MM.1S (cell line): ENCODE data around the gene FAM120B.

Source experiments
- DNase-seq: peaks from one replicate; pipeline ENCODE4 v3.0.0-alpha.2; 2015
- H2AFZ ChIP-seq: fragments of 300-600 bp; sonication (generic); 2 replicates; pipeline ENCODE4 v1.6.0; 2016; ENCODE audit warnings: antibody characterized with exemption, low read length
- H3F3A ChIP-seq: fragments of 300-600 bp; sonication (generic); 2 replicates; pipeline ENCODE4 v1.6.1; 2016; ENCODE audit warnings: mild to moderate bottlenecking, antibody characterized with exemption, low read length, moderate library complexity, mixed read lengths; ENCODE audit not compliant: insufficient read depth
- H3K27ac ChIP-seq: fragments of 300-600 bp; sonication (generic); 2 replicates; pipeline ENCODE4 v1.5.1; 2016; ENCODE audit warnings: mild to moderate bottlenecking, low read length
- H3K27me3 ChIP-seq: fragments of 300-600 bp; sonication (generic); replicated peaks from 2 replicates; pipeline ENCODE4 v1.6.0; 2016; ENCODE audit warnings: low read length; ENCODE audit not compliant: insufficient read depth
- H3K36me3 ChIP-seq: fragments of 300-600 bp; sonication (generic); replicated peaks from 2 replicates; pipeline ENCODE4 v1.6.1; 2016; ENCODE audit warnings: mild to moderate bottlenecking, low read length, mixed read lengths; ENCODE audit not compliant: insufficient read depth
- H3K4me1 ChIP-seq: fragments of 300-600 bp; sonication (generic); 2 replicates; pipeline ENCODE4 v1.6.1; 2016; ENCODE audit warnings: low read length, mixed read lengths
- H3K4me2 ChIP-seq: fragments of 300-600 bp; sonication (generic); 2 replicates; pipeline ENCODE4 v1.6.0; 2016; ENCODE audit warnings: low read depth, low read length
- H3K4me3 ChIP-seq: fragments of 300-600 bp; sonication (generic); 2 replicates; pipeline ENCODE4 v1.5.1; 2016; ENCODE audit warnings: low read length, mixed read lengths
- H3K79me2 ChIP-seq: fragments of 300-600 bp; sonication (generic); 2 replicates; pipeline ENCODE4 v1.6.1; 2016; ENCODE audit warnings: mixed run types, low read length, mixed read lengths
- H3K9ac ChIP-seq: fragments of 300-600 bp; sonication (generic); 2 replicates; pipeline ENCODE4 v1.6.1; 2016; ENCODE audit warnings: low read length, mixed read lengths
- H3K9me2 ChIP-seq: fragments of 300-600 bp; sonication (generic); replicated peaks from 2 replicates; pipeline ENCODE4 v1.6.1; 2016; ENCODE audit warnings: mild to moderate bottlenecking, low read length, mixed read lengths; ENCODE audit not compliant: insufficient read depth
- H3K9me3 ChIP-seq: fragments of 300-600 bp; sonication (generic); replicated peaks from 2 replicates; pipeline ENCODE4 v1.6.1; 2016; ENCODE audit warnings: mild to moderate bottlenecking, low read length, mixed read lengths; ENCODE audit not compliant: insufficient read depth
- H4K20me1 ChIP-seq: fragments of 300-600 bp; sonication (generic); 2 replicates; pipeline ENCODE4 v1.6.1; 2016; ENCODE audit warnings: mild to moderate bottlenecking, low read length, moderate library complexity, mixed read lengths; ENCODE audit not compliant: insufficient read depth
- CTCF ChIP-seq: fragments of 300-600 bp; sonication (generic); IDR thresholded peaks from 2 replicates; pipeline ENCODE4 v1.5.1; 2016; ENCODE audit warnings: antibody characterized with exemption, low read length, mixed read lengths
- EZH2 ChIP-seq: fragments of 300-600 bp; sonication (generic); optimal IDR thresholded peaks from 2 replicates; pipeline ENCODE3; 2017; ENCODE audit warnings: low read depth, mild to moderate bottlenecking, antibody characterized with exemption, low read length, mixed read lengths
- EZH2phosphoT487 ChIP-seq: fragments of 300-600 bp; sonication (generic); IDR thresholded peaks from 2 replicates; pipeline ENCODE4 v1.6.1; 2018; ENCODE audit warnings: antibody characterized with exemption, low read length

The FAM120B gene

GRCh38 chr6:170374571-170375444 is 68.2 kb downstream of the FAM120B start:
- H3K4me3 ChIP-seq = no peak overlapping the region
- H4K20me1 ChIP-seq = no peaks in the 10 kb centered on the region
- no peak overlapping the region for H3K27ac ChIP-seq
- TF ChIP-seq EZH2 (no peak), CTCF (no peak), EZH2phosphoT487 (no peak)
- no peaks in the 10 kb centered on the region for H3K36me3 ChIP-seq
- no peak overlapping the region for H3K4me2 ChIP-seq
- no peaks in the 10 kb centered on the region for H3K4me1 ChIP-seq
- H3F3A ChIP-seq = no peaks in the 10 kb centered on the region
- no peak overlapping the region for H2AFZ ChIP-seq
- DNase-seq = no peak
- no peak overlapping the region for H3K9ac ChIP-seq
- no peaks in the 10 kb centered on the region for H3K9me2 ChIP-seq
- no peaks in the 10 kb centered on the region for H3K9me3 ChIP-seq
- no peaks in the 10 kb centered on the region for H3K79me2 ChIP-seq
- no peaks in the 10 kb centered on the region for H3K27me3 ChIP-seq

GRCh38 chr6:170375661-170376060 is 69.1 kb downstream of the FAM120B start:
- Histone ChIP-seq H3K4me3 (no peak overlapping the region), H3K36me3 (no peaks in the 10 kb centered on the region), H3K9ac (no peak overlapping the region), H3K4me1 (no peaks in the 10 kb centered on the region), H3K9me3 (no peaks in the 10 kb centered on the region), H3K79me2 (no peaks in the 10 kb centered on the region), H3K27me3 (no peaks in the 10 kb centered on the region), H4K20me1 (no peaks in the 10 kb centered on the region), H3K27ac (no peak overlapping the region), H3K4me2 (no peak overlapping the region), H3K9me2 (no peaks in the 10 kb centered on the region), H2AFZ (no peak overlapping the region), H3F3A (no peaks in the 10 kb centered on the region)
- DNase-seq = no peak
- no peak for TF ChIP-seq EZH2
- no peak for TF ChIP-seq CTCF
- TF ChIP-seq EZH2phosphoT487 = no peak

GRCh38 chr6:170376386-170377043 is 70.0 kb downstream of the FAM120B start:
- Histone ChIP-seq H3K9me3 (no peaks in the 10 kb centered on the region), H3K4me2 (no peak overlapping the region)
- TF ChIP-seq CTCF (no peak), EZH2phosphoT487 (no peak), EZH2 (no peak)

More at GRCh38 chr6:170376386-170377043, 70.0 kb downstream of the FAM120B start:
- no peak overlapping the region for H3K4me3 ChIP-seq
- H3K79me2 ChIP-seq = no peaks in the 10 kb centered on the region
- no peaks in the 10 kb centered on the region for H3F3A ChIP-seq
- no peaks in the 10 kb centered on the region for H4K20me1 ChIP-seq
- H3K27ac ChIP-seq = no peak overlapping the region
- no peaks in the 10 kb centered on the region for H3K27me3 ChIP-seq
- H3K9me2 ChIP-seq = no peaks in the 10 kb centered on the region
- no peak for DNase-seq
- H3K36me3 ChIP-seq = no peaks in the 10 kb centered on the region
- no peak overlapping the region for H2AFZ ChIP-seq
- no peak overlapping the region for H3K9ac ChIP-seq
- no peaks in the 10 kb centered on the region for H3K4me1 ChIP-seq
